ENCODE results near the gene SPAG16. TPM values are rescaled to one million over a fixed set of nuclear protein-coding genes. Genes with fewer than 3 reads are reported as not detected.

Gene SPAG16
- total RNA-seq, 1 experiment from 2014 or later: 16.0 TPM

DNA sequence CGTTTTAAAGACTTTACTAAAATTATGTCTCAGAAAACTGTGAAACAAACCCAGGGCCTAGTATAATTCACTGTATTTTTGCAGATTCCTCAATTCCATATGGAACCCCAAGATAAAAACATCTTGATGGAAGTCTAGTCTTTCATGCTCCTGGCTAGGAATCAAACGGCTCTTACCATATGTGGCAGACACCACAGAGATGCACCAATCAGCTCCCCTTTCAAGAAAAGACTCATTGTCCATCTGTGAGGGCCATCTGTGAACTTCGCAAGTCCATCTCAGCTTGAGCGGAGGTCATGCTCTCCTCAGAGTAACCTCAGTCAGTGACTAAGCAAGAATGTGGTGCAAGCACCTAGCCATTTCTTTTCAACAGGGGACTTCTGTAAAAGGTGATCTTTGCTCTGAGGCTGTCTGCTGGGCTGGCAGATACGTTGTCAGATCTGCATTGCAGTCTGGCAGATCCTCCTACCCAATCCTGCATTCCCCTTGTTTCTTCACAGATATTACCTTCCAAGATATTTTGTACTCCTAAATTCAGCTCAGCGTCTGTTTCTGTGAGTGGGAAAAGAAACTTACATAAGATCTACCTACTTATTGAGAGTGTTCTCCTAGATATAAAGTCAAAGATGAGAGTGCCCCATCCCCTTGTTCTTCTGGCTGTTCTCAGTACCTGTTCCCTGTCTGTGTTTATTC, 419.3 kb downstream of the SPAG16 start:
- Mint-ChIP-seq H3K27me3 (ENCODE audit: low read depth) (no peaks in the 10 kb centered on the region), H3K4me3 (no peak overlapping the region), H3K4me1 (no peaks in the 10 kb centered on the region), H3K27ac (no peak overlapping the region), H3K36me3 (peaks cover 44% of the 10 kb centered on the region), H3K9me3 (peaks cover 51% of the 10 kb centered on the region)
- POLR2A ChIA-PET: no interaction called here
- TF ChIP-seq, protein P1, sequence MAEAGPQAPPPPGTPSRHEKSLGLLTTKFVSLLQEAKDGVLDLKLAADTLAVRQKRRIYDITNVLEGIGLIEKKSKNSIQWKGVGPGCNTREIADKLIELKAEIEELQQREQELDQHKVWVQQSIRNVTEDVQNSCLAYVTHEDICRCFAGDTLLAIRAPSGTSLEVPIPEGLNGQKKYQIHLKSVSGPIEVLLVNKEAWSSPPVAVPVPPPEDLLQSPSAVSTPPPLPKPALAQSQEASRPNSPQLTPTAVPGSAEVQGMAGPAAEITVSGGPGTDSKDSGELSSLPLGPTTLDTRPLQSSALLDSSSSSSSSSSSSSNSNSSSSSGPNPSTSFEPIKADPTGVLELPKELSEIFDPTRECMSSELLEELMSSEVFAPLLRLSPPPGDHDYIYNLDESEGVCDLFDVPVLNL (CRISPR knock-in tag; IDR thresholded peaks at IDR 0.05; ENCODE audit: borderline replicate concordance, low read depth): no peak
- TF ChIP-seq IRF2 (CRISPR knock-in tag; IDR thresholded peaks at IDR 0.05; ENCODE audit: borderline replicate concordance, low read depth): no peak
- TF ChIP-seq ZNF396 (CRISPR knock-in tag; IDR thresholded peaks at IDR 0.05; ENCODE audit: borderline replicate concordance): no peak
- TF ChIP-seq CREB1 (CRISPR knock-in tag; IDR thresholded peaks at IDR 0.05): no peak
- TF ChIP-seq, protein P2, sequence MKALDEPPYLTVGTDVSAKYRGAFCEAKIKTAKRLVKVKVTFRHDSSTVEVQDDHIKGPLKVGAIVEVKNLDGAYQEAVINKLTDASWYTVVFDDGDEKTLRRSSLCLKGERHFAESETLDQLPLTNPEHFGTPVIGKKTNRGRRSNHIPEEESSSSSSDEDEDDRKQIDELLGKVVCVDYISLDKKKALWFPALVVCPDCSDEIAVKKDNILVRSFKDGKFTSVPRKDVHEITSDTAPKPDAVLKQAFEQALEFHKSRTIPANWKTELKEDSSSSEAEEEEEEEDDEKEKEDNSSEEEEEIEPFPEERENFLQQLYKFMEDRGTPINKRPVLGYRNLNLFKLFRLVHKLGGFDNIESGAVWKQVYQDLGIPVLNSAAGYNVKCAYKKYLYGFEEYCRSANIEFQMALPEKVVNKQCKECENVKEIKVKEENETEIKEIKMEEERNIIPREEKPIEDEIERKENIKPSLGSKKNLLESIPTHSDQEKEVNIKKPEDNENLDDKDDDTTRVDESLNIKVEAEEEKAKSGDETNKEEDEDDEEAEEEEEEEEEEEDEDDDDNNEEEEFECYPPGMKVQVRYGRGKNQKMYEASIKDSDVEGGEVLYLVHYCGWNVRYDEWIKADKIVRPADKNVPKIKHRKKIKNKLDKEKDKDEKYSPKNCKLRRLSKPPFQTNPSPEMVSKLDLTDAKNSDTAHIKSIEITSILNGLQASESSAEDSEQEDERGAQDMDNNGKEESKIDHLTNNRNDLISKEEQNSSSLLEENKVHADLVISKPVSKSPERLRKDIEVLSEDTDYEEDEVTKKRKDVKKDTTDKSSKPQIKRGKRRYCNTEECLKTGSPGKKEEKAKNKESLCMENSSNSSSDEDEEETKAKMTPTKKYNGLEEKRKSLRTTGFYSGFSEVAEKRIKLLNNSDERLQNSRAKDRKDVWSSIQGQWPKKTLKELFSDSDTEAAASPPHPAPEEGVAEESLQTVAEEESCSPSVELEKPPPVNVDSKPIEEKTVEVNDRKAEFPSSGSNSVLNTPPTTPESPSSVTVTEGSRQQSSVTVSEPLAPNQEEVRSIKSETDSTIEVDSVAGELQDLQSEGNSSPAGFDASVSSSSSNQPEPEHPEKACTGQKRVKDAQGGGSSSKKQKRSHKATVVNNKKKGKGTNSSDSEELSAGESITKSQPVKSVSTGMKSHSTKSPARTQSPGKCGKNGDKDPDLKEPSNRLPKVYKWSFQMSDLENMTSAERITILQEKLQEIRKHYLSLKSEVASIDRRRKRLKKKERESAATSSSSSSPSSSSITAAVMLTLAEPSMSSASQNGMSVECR (CRISPR knock-in tag; IDR thresholded peaks at IDR 0.05; ENCODE audit: borderline replicate concordance): no peak
- no peak for TF ChIP-seq HMGA2 (CRISPR knock-in tag; IDR thresholded peaks at IDR 0.05)
- TF ChIP-seq JUN (CRISPR knock-in tag; IDR thresholded peaks at IDR 0.05): no peak
- TF ChIP-seq TEAD1 (CRISPR knock-in tag; IDR thresholded peaks at IDR 0.05): no peak
- TF ChIP-seq, protein P3, sequence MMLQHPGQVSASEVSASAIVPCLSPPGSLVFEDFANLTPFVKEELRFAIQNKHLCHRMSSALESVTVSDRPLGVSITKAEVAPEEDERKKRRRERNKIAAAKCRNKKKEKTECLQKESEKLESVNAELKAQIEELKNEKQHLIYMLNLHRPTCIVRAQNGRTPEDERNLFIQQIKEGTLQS (CRISPR knock-in tag; conservative IDR thresholded peaks at IDR 0.05): no peak
- TF ChIP-seq GABPB1 (CRISPR knock-in tag; IDR thresholded peaks at IDR 0.05): no peak
- TF ChIP-seq TEAD4 (CRISPR knock-in tag; IDR thresholded peaks at IDR 0.05): no peak
- TF ChIP-seq, protein P4, sequence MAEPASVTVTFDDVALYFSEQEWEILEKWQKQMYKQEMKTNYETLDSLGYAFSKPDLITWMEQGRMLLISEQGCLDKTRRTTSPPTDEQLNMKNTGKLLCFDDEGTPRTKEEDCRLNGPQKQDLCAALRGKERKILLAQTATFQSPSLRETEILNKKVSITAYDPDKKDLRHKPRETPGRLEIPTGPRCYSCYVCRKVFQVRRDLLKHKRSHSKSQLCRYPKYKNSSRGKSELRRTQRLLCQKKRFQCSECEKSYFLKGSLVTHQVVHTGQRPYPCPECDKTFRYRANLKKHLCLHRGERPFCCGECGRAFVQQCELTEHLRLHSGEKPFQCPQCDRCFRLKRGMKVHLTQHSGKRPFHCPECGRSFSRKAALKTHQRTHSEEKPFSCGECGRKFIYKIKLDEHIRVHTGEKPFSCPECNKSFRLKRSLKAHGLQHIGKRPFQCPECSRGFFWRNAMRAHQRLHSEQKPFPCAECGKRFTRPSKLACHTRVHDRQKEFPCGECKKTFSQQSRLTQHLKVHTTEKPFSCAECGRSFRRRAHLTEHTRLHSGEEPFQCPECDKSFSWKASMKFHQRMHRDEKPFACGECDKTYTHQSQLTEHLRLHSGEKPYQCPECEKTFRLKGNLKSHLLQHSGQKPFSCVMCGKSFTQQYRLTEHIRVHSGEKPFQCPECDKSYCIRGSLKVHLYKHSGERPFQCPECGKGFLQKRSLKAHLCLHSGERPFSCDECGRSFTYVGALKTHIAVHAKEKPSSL (CRISPR knock-in tag; conservative IDR thresholded peaks at IDR 0.05): no peak
- no peak for TF ChIP-seq RORB (CRISPR knock-in tag; IDR thresholded peaks at IDR 0.05)
- TF ChIP-seq, protein P5, sequence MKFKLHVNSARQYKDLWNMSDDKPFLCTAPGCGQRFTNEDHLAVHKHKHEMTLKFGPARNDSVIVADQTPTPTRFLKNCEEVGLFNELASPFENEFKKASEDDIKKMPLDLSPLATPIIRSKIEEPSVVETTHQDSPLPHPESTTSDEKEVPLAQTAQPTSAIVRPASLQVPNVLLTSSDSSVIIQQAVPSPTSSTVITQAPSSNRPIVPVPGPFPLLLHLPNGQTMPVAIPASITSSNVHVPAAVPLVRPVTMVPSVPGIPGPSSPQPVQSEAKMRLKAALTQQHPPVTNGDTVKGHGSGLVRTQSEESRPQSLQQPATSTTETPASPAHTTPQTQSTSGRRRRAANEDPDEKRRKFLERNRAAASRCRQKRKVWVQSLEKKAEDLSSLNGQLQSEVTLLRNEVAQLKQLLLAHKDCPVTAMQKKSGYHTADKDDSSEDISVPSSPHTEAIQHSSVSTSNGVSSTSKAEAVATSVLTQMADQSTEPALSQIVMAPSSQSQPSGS (CRISPR knock-in tag; IDR thresholded peaks at IDR 0.05; ENCODE audit: borderline replicate concordance, low read depth): no peak
- TF ChIP-seq GTF2I (CRISPR knock-in tag; conservative IDR thresholded peaks at IDR 0.05): no peak
- TF ChIP-seq, protein P6, sequence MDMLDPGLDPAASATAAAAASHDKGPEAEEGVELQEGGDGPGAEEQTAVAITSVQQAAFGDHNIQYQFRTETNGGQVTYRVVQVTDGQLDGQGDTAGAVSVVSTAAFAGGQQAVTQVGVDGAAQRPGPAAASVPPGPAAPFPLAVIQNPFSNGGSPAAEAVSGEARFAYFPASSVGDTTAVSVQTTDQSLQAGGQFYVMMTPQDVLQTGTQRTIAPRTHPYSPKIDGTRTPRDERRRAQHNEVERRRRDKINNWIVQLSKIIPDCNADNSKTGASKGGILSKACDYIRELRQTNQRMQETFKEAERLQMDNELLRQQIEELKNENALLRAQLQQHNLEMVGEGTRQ (CRISPR knock-in tag; IDR thresholded peaks at IDR 0.05): no peak
- TF ChIP-seq, protein P7, sequence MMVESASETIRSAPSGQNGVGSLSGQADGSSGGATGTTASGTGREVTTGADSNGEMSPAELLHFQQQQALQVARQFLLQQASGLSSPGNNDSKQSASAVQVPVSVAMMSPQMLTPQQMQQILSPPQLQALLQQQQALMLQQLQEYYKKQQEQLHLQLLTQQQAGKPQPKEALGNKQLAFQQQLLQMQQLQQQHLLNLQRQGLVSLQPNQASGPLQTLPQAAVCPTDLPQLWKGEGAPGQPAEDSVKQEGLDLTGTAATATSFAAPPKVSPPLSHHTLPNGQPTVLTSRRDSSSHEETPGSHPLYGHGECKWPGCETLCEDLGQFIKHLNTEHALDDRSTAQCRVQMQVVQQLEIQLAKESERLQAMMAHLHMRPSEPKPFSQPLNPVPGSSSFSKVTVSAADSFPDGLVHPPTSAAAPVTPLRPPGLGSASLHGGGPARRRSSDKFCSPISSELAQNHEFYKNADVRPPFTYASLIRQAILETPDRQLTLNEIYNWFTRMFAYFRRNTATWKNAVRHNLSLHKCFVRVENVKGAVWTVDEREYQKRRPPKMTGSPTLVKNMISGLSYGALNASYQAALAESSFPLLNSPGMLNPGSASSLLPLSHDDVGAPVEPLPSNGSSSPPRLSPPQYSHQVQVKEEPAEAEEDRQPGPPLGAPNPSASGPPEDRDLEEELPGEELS (CRISPR knock-in tag; IDR thresholded peaks at IDR 0.05): no peak
- no peak for TF ChIP-seq TCF7 (CRISPR knock-in tag; IDR thresholded peaks at IDR 0.05; ENCODE audit: low read depth)
- TF ChIP-seq, protein P8, sequence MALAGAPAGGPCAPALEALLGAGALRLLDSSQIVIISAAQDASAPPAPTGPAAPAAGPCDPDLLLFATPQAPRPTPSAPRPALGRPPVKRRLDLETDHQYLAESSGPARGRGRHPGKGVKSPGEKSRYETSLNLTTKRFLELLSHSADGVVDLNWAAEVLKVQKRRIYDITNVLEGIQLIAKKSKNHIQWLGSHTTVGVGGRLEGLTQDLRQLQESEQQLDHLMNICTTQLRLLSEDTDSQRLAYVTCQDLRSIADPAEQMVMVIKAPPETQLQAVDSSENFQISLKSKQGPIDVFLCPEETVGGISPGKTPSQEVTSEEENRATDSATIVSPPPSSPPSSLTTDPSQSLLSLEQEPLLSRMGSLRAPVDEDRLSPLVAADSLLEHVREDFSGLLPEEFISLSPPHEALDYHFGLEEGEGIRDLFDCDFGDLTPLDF (CRISPR knock-in tag; IDR thresholded peaks at IDR 0.05): no peak
- no peak for TF ChIP-seq ZNF423 (CRISPR knock-in tag; IDR thresholded peaks at IDR 0.05)
- ATAC-seq (no peak), DNase-seq (ENCODE audit: low spot score) (no peak)
- CTCF ChIA-PET: no interaction called here
